Astrocyte (in vitro differentiated cells and primary cell): Measurements from ENCODE around the gene CEP68. TPM values are rescaled to one million over a fixed set of nuclear protein-coding genes. Genes with fewer than 3 reads are reported as not detected.

Experiments used
- DNase-seq: peaks from one replicate; pipeline ENCODE4 v3.0.0-alpha.2; 2010; ENCODE audit warnings: low read depth
- FAIRE-seq: peaks from 2 replicates; lab custom pipeline; 2011; peaks lifted over from hg19 to GRCh38; lab: Jason Lieb, UNC
- H2AFZ ChIP-seq: 2 replicates; pipeline ENCODE4 v1.6.0; 2012; ENCODE audit warnings: low read depth, low read length, inconsistent platforms
- H3K27ac ChIP-seq: 2 replicates; pipeline ENCODE4 v1.5.1; 2011; ENCODE audit warnings: low read depth, low read length, inconsistent platforms
- H3K27me3 ChIP-seq: 2 replicates; pipeline ENCODE4 v1.6.0; 2011; ENCODE audit warnings: low read length, inconsistent platforms; ENCODE audit not compliant: insufficient read depth
- H3K36me3 ChIP-seq: 2 replicates; pipeline ENCODE4 v1.5.1; 2011; ENCODE audit warnings: low read length, inconsistent platforms; ENCODE audit not compliant: insufficient read depth
- H3K4me1 ChIP-seq: 2 replicates; pipeline ENCODE4 v1.5.1; 2011; ENCODE audit warnings: low read length, inconsistent platforms; ENCODE audit not compliant: insufficient read depth
- H3K4me2 ChIP-seq: 2 replicates; pipeline ENCODE4 v1.6.0; 2012; ENCODE audit warnings: low read length, inconsistent platforms
- H3K4me3 ChIP-seq: 2 replicates; pipeline ENCODE4 v1.5.1; 2011; ENCODE audit warnings: low read depth, mild to moderate bottlenecking, low read length, inconsistent platforms; ENCODE audit not compliant: insufficient read depth
- H3K79me2 ChIP-seq: 2 replicates; pipeline ENCODE4 v1.6.0; 2012; ENCODE audit warnings: mild to moderate bottlenecking, low read length, inconsistent platforms; ENCODE audit not compliant: insufficient read depth
- H3K9ac ChIP-seq: 2 replicates; pipeline ENCODE4 v1.6.0; 2012; ENCODE audit warnings: mild to moderate bottlenecking, low read length, inconsistent platforms
- H3K9me3 ChIP-seq: 2 replicates; pipeline ENCODE4 v1.5.1; 2012; ENCODE audit warnings: low read depth, mild to moderate bottlenecking, low read length, inconsistent platforms; ENCODE audit not compliant: insufficient read depth
- H4K20me1 ChIP-seq: 2 replicates; pipeline ENCODE4 v1.6.0; 2012; ENCODE audit warnings: low read length, inconsistent platforms; ENCODE audit not compliant: insufficient read depth
- H3K27ac Mint-ChIP-seq: one replicate; pipeline ENCODE4 v1.8.0; 2021; ENCODE audit warnings: mild to moderate bottlenecking, mixed read lengths; ENCODE audit not compliant: unreplicated experiment
- H3K27me3 Mint-ChIP-seq: one replicate; pipeline ENCODE4 v1.8.0; 2021; ENCODE audit warnings: low read depth, mixed read lengths; ENCODE audit not compliant: unreplicated experiment
- H3K36me3 Mint-ChIP-seq: one replicate; pipeline ENCODE4 v1.8.0; 2021; ENCODE audit warnings: low read depth, mixed read lengths; ENCODE audit not compliant: unreplicated experiment
- H3K4me1 Mint-ChIP-seq: one replicate; pipeline ENCODE4 v1.8.0; 2021; ENCODE audit warnings: low read depth, mixed read lengths; ENCODE audit not compliant: unreplicated experiment
- H3K4me3 Mint-ChIP-seq: one replicate; pipeline ENCODE4 v1.8.0; 2021; ENCODE audit warnings: mild to moderate bottlenecking, moderate library complexity, mixed read lengths; ENCODE audit not compliant: unreplicated experiment
- H3K9me3 Mint-ChIP-seq: one replicate; pipeline ENCODE4 v1.8.0; 2021; ENCODE audit warnings: mild to moderate bottlenecking, mixed read lengths; ENCODE audit not compliant: unreplicated experiment
- CTCF ChIP-seq: IDR thresholded peaks from 2 replicates; pipeline ENCODE4 v1.5.1; 2011; ENCODE audit warnings: low read depth, mild to moderate bottlenecking, inconsistent platforms, low read length, moderate library complexity; ENCODE audit not compliant: insufficient read depth
- EZH2 ChIP-seq: IDR thresholded peaks from 2 replicates; pipeline ENCODE4 v1.6.1; 2012; ENCODE audit warnings: mild to moderate bottlenecking, low read length, inconsistent platforms; ENCODE audit not compliant: insufficient read depth
- total RNA-seq: library from RNA; stranded (reverse); gene quantifications from 2 replicates; pipeline ENCODE4 v1.2.1, GENCODE V29; 2021

Gene CEP68
- total RNA-seq, 1 donor from 2014 or later, result 6.9 TPM

GRCh38 chr2:65134158-65134557 is 77.9 kb downstream of the CEP68 start:
- Histone ChIP-seq H4K20me1 (peaks cover 2% of the 10 kb centered on the region), H3K27me3 (no peaks in the 10 kb centered on the region)
- no peak for FAIRE-seq

DNA sequence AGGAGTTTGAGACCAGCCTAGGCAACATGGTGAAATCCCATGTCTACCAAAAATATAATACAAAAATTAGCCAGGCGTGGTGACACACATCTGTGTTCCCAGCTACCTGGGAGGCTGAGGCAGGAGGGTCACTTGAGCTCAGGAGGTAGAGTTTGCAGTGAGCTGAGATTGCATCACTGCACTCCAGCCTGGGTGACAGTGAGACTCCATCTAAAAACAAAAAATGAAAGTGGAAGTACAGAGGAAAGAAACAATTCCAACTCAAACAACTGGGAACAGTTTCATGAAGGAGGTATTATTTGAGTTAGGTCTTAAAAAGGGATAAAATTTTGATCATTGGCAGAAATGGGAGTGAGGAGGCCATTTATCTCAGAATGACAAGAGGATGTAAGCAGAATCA is 80.0 kb downstream of the CEP68 start:
- Mint-ChIP-seq H3K4me1 (peaks cover 9% of the 10 kb centered on the region), H3K27me3 (no peaks in the 10 kb centered on the region)
- FAIRE-seq, result no peak

More at GRCh38 chr2:65134158-65134557, 77.9 kb downstream of the CEP68 start:
- Histone ChIP-seq H3K36me3 (no peaks in the 10 kb centered on the region), H3K4me1 (no peaks in the 10 kb centered on the region), H3K79me2 (peaks cover 8% of the 10 kb centered on the region), H3K4me2 (no peak overlapping the region), H2AFZ (no peak overlapping the region), H3K4me3 (no peak overlapping the region), H3K27ac (no peak overlapping the region), H3K9ac (no peak overlapping the region), H3K9me3 (no peaks in the 10 kb centered on the region)
- Mint-ChIP-seq H3K27me3 (no peaks in the 10 kb centered on the region), H3K4me3 (no peak overlapping the region), H3K4me1 (peaks cover 9% of the 10 kb centered on the region), H3K9me3 (no peaks in the 10 kb centered on the region), H3K36me3 (peaks cover 3% of the 10 kb centered on the region), H3K27ac (no peak overlapping the region)
- no peak for DNase-seq
- TF ChIP-seq EZH2, result no peak
- TF ChIP-seq CTCF, result no peak

More for the DNA sequence above, 80.0 kb downstream of the CEP68 start:
- no peaks in the 10 kb centered on the region for H3K9me3 Mint-ChIP-seq
- no peak for TF ChIP-seq EZH2
- no peak for TF ChIP-seq CTCF
- H3K4me3 Mint-ChIP-seq, result no peak overlapping the region
- Histone ChIP-seq H3K9ac (no peak overlapping the region), H3K36me3 (no peaks in the 10 kb centered on the region), H3K4me1 (no peaks in the 10 kb centered on the region), H3K4me2 (no peak overlapping the region), H3K9me3 (no peaks in the 10 kb centered on the region), H3K4me3 (no peak overlapping the region), H3K79me2 (no peaks in the 10 kb centered on the region), H3K27me3 (no peaks in the 10 kb centered on the region), H2AFZ (no peak overlapping the region), H3K27ac (no peak overlapping the region), H4K20me1 (no peaks in the 10 kb centered on the region)
- no peak overlapping the region for H3K27ac Mint-ChIP-seq
- DNase-seq, result no peak
- peaks cover 3% of the 10 kb centered on the region for H3K36me3 Mint-ChIP-seq

Other genes starting within 250 kb of the CEP68 start
- 45.9 and 48.9 TPM in 2 replicates for gene SLC1A4, start 67.0 kb upstream of the CEP68 start, total RNA-seq
- gene RAB1A, start 73.7 kb downstream of the CEP68 start, total RNA-seq, result 259 and 264 TPM in 2 replicates
- gene ACTR2, start 171.4 kb downstream of the CEP68 start, total RNA-seq, result 493 and 498 TPM in 2 replicates